ENCODE results near the gene TJP1. TPM values are rescaled to one million over a fixed set of nuclear protein-coding genes. Genes with fewer than 3 reads are reported as not detected.

The TJP1 gene
- polyA plus RNA-seq, 1 donor (not counting 4 experiments of a cell fraction or from before 2014, with no cell fraction given), result 54.7 TPM

- Histone ChIP-seq H3K79me2 (ENCODE audit: control insufficient read depth, insufficient read depth, low read length) (no peaks in the 10 kb centered on the region), H2AFZ (ENCODE audit: control insufficient read depth, low read length) (peak overlapping the region; percentile 48), H3K9me3 (ENCODE audit: control insufficient read depth, low read depth, low read length) (no peaks in the 10 kb centered on the region), H3K4me2 (ENCODE audit: control insufficient read depth, extremely low read depth, insufficient read depth, low read depth, low read length) (no peak overlapping the region), H3K27ac (ENCODE audit: control insufficient read depth, insufficient read depth, low read length) (no peak overlapping the region), H3K4me3 (ENCODE audit: control insufficient read depth in 2 of 3, extremely low read depth in 1 of 3, insufficient read depth in 2 of 3, low read depth in 1 of 3, low read length in 3 of 3) (no peak overlapping the region), H3K36me3 (ENCODE audit: control insufficient read depth in 2 of 2, extremely low read depth in 1 of 2, insufficient read depth in 2 of 2, low read length in 2 of 2) (no peaks in the 10 kb centered on the region), H3K9ac (ENCODE audit: control insufficient read depth, extremely low read depth, insufficient read depth, low read length) (no peak overlapping the region), H3K4me1 (ENCODE audit: control insufficient read depth, extremely low read depth, insufficient read depth, low read length) (peaks cover 3% of the 10 kb centered on the region), H3K27me3 (ENCODE audit: control insufficient read depth, extremely low read depth, insufficient read depth, low read length) (no peaks in the 10 kb centered on the region), H3K9me1 (ENCODE audit: control insufficient read depth, extremely low read depth, insufficient read depth, low read length) (no peaks in the 10 kb centered on the region), H4K20me1 (ENCODE audit: control insufficient read depth, extremely low read depth, insufficient read depth, low read length) (no peaks in the 10 kb centered on the region)
- dilution Hi-C loops (cut with MboI; ENCODE audit: extremely low pct_ligation_motif_present, low sequenced_read_pairs), result no loop called here
- DNase-seq (ENCODE audit: low read depth, low spot score) (no peak), FAIRE-seq (no peak)
- TF ChIP-seq CTCF (optimal IDR thresholded peaks at IDR 0.05 in 1 of 3, IDR thresholded peaks at IDR 0.05 in 1 of 3, conservative IDR thresholded peaks at IDR 0.05 in 1 of 3; ENCODE audit: extremely low read depth in 1 of 3, insufficient read depth in 2 of 3, low read length in 3 of 3) (no peak), EZH2 (IDR thresholded peaks at IDR 0.05; ENCODE audit: low read length) (no peak)
Measured at GRCh38 chr15:29870495-29871151, 48.4 kb upstream of the TJP1 start.

- Histone ChIP-seq H3K27ac (ENCODE audit: control insufficient read depth, insufficient read depth, low read length) (no peak overlapping the region), H3K4me1 (ENCODE audit: control insufficient read depth, extremely low read depth, insufficient read depth, low read length) (peaks cover 3% of the 10 kb centered on the region), H3K9me1 (ENCODE audit: control insufficient read depth, extremely low read depth, insufficient read depth, low read length) (no peaks in the 10 kb centered on the region), H3K36me3 (ENCODE audit: control insufficient read depth in 2 of 2, extremely low read depth in 1 of 2, insufficient read depth in 2 of 2, low read length in 2 of 2) (no peaks in the 10 kb centered on the region), H2AFZ (ENCODE audit: control insufficient read depth, low read length) (no peak overlapping the region), H3K4me2 (ENCODE audit: control insufficient read depth, extremely low read depth, insufficient read depth, low read depth, low read length) (no peak overlapping the region), H3K4me3 (ENCODE audit: control insufficient read depth in 2 of 3, extremely low read depth in 1 of 3, insufficient read depth in 2 of 3, low read depth in 1 of 3, low read length in 3 of 3) (no peak overlapping the region), H3K79me2 (ENCODE audit: control insufficient read depth, insufficient read depth, low read length) (no peaks in the 10 kb centered on the region), H3K27me3 (ENCODE audit: control insufficient read depth, extremely low read depth, insufficient read depth, low read length) (no peaks in the 10 kb centered on the region), H3K9ac (ENCODE audit: control insufficient read depth, extremely low read depth, insufficient read depth, low read length) (no peak overlapping the region), H4K20me1 (ENCODE audit: control insufficient read depth, extremely low read depth, insufficient read depth, low read length) (no peaks in the 10 kb centered on the region), H3K9me3 (ENCODE audit: control insufficient read depth, low read depth, low read length) (no peaks in the 10 kb centered on the region)
- dilution Hi-C loops (cut with MboI; ENCODE audit: extremely low pct_ligation_motif_present, low sequenced_read_pairs), result no loop called here
- FAIRE-seq (no peak), DNase-seq (ENCODE audit: low read depth, low spot score) (no peak)
- TF ChIP-seq EZH2 (IDR thresholded peaks at IDR 0.05; ENCODE audit: low read length) (no peak), CTCF (optimal IDR thresholded peaks at IDR 0.05 in 1 of 3, IDR thresholded peaks at IDR 0.05 in 1 of 3, conservative IDR thresholded peaks at IDR 0.05 in 1 of 3; ENCODE audit: extremely low read depth in 1 of 3, insufficient read depth in 2 of 3, low read length in 3 of 3) (no peak)
Measured at GRCh38 chr15:29867241-29868000, 45.2 kb upstream of the TJP1 start.
